Kasumi-1 (cell line): ENCODE data around the gene ADGRG6.

Experiments
- DNase-seq, 2 experiments: peaks; one replicate each; lab custom pipeline; 2025; lab: John Stamatoyannopoulos, UW

The ADGRG6 gene

GRCh38 chr6:142349215-142349823, 47.5 kb downstream of the ADGRG6 start:
- DNase-seq = no peak

GRCh38 chr6:142350309-142350708, 48.5 kb downstream of the ADGRG6 start:
- no peak for DNase-seq

- DNase-seq = no peak
Observed at GRCh38 chr6:142353690-142354089, 51.9 kb downstream of the ADGRG6 start.

- DNase-seq = no peak
Observed at GRCh38 chr6:142354650-142355049, 52.8 kb downstream of the ADGRG6 start.

- no peak for DNase-seq
Observed at GRCh38 chr6:142355520-142356174, 53.8 kb downstream of the ADGRG6 start.

GRCh38 chr6:142356201-142356883, 54.5 kb downstream of the ADGRG6 start:
- DNase-seq = no peak

- no peak for DNase-seq
Observed at GRCh38 chr6:142356884-142357225, 55.0 kb downstream of the ADGRG6 start.

- DNase-seq = no peak
Observed at GRCh38 chr6:142357879-142358278, 56.1 kb downstream of the ADGRG6 start.

- DNase-seq = no peak
Observed at GRCh38 chr6:142359271-142359960, 57.6 kb downstream of the ADGRG6 start.

- DNase-seq = no peak
Observed at GRCh38 chr6:142361345-142361744, 59.5 kb downstream of the ADGRG6 start.

GRCh38 chr6:142361779-142362750, 60.3 kb downstream of the ADGRG6 start:
- no peak for DNase-seq

- DNase-seq = no peak
Observed at GRCh38 chr6:142367061-142367460, 65.3 kb downstream of the ADGRG6 start.

GRCh38 chr6:142367501-142368018, 65.8 kb downstream of the ADGRG6 start:
- no peak for DNase-seq

- DNase-seq = no peak
Observed at GRCh38 chr6:142369266-142369665, 67.5 kb downstream of the ADGRG6 start.

GRCh38 chr6:142372348-142372747, 70.5 kb downstream of the ADGRG6 start:
- DNase-seq = no peak

GRCh38 chr6:142373268-142374090, 71.7 kb downstream of the ADGRG6 start:
- DNase-seq = no peak

GRCh38 chr6:142374091-142374770, 72.4 kb downstream of the ADGRG6 start:
- no peak for DNase-seq

GRCh38 chr6:142374965-142375733, 73.3 kb downstream of the ADGRG6 start:
- DNase-seq = no peak

- no peak for DNase-seq
Observed at GRCh38 chr6:142376115-142376514, 74.3 kb downstream of the ADGRG6 start.
